SW 1271 (cell line): ENCODE measurements around the gene FAT1.
A peak's percentile ranks its signal among the peaks of the same experiment; 100 is the strongest.
"Not testable (repeated sequence)": the region's sequence is repeated elsewhere in the genome, so short reads cannot be mapped to it uniquely, and the experiment has no call there.

Experiments
- DNase-seq, 2 experiments: peaks; one replicate each; lab custom pipeline; 2025; lab: John Stamatoyannopoulos, UW

Gene FAT1

GRCh38 chr4:186698028-186698427 is 25.6 kb downstream of the FAT1 start:
- no peak for DNase-seq

- no peak for DNase-seq
Observed at GRCh38 chr4:186695392-186695791, 28.3 kb downstream of the FAT1 start.

GRCh38 chr4:186693894-186694293 is 29.8 kb downstream of the FAT1 start:
- no peak for DNase-seq

- DNase-seq: no peak
Observed at GRCh38 chr4:186693159-186693815, 30.4 kb downstream of the FAT1 start.

- DNase-seq: no peak
Observed at GRCh38 chr4:186691396-186691795, 32.3 kb downstream of the FAT1 start.

GRCh38 chr4:186689476-186689875 is 34.2 kb downstream of the FAT1 start:
- no peak for DNase-seq

- DNase-seq: no peak
Observed at GRCh38 chr4:186688150-186688943, 35.3 kb downstream of the FAT1 start.

- DNase-seq: peak in 1 of 2 experiments; percentile 3
Observed at GRCh38 chr4:186687265-186687664, 36.4 kb downstream of the FAT1 start.

- DNase-seq: peak; percentile 15 to 85
Observed at GRCh38 chr4:186685767-186686183, 37.9 kb downstream of the FAT1 start.

- peak in 1 of 2 experiments; percentile 5 for DNase-seq
Observed at GRCh38 chr4:186684889-186685309, 38.8 kb downstream of the FAT1 start.

- no peak for DNase-seq
Observed at GRCh38 chr4:186684220-186684619, 39.4 kb downstream of the FAT1 start.

- DNase-seq: no peak
Observed at GRCh38 chr4:186680641-186681040, 43.0 kb downstream of the FAT1 start.

- DNase-seq: peak; percentile 48 to 68
Observed at GRCh38 chr4:186676531-186677161, 47.0 kb downstream of the FAT1 start.

GRCh38 chr4:186669735-186670134 is 53.9 kb downstream of the FAT1 start:
- no peak for DNase-seq

GRCh38 chr4:186669159-186669731 is 54.4 kb downstream of the FAT1 start:
- peak in 1 of 2 experiments; percentile 30 for DNase-seq

GRCh38 chr4:186666750-186667149 is 56.9 kb downstream of the FAT1 start:
- no peak for DNase-seq

GRCh38 chr4:186666252-186666651 is 57.4 kb downstream of the FAT1 start:
- DNase-seq: no peak

- no peak for DNase-seq
Observed at GRCh38 chr4:186660403-186660802, 63.3 kb downstream of the FAT1 start.

- no peak for DNase-seq
Observed at GRCh38 chr4:186659935-186660334, 63.7 kb downstream of the FAT1 start.

GRCh38 chr4:186659456-186659855 is 64.2 kb downstream of the FAT1 start:
- DNase-seq: not testable (repeated sequence)

- DNase-seq: no peak
Observed at GRCh38 chr4:186658657-186659056, 65.0 kb downstream of the FAT1 start.

- DNase-seq: no peak
Observed at GRCh38 chr4:186657764-186658163, 65.9 kb downstream of the FAT1 start.

- DNase-seq: no peak
Observed at GRCh38 chr4:186653969-186654368, 69.7 kb downstream of the FAT1 start.
